Small intestine (tissue), 7 donors: ENCODE results near the gene HCFC1. TPM values are rescaled to one million over a fixed set of nuclear protein-coding genes. Genes with fewer than 3 reads are reported as not detected.

Experiments used
- DNase-seq, 2 donors: peaks; one replicate each; pipeline versions ENCODE4 v3.0.0 to v3.0.0-alpha.2; 2013
- FAIRE-seq: peaks from 2 replicates; lab custom pipeline; 2012; peaks lifted over from hg19 to GRCh38; lab: Jason Lieb, UNC
- H3K27ac ChIP-seq, 3 donors: one replicate each; pipeline ENCODE4 v1.5.1; 2013; ENCODE audit warnings: low read length in 2 of 3, mild to moderate bottlenecking in 2 of 3, control low read depth in 1 of 3, inconsistent platforms in 1 of 3, low read depth in 1 of 3, moderate library complexity in 1 of 3
- H3K27me3 ChIP-seq, 3 donors: one replicate each; pipeline ENCODE4 v1.6.1; 2013; ENCODE audit warnings: low read length in 3 of 3, inconsistent platforms in 1 of 3; ENCODE audit not compliant: control insufficient read depth in 3 of 3, insufficient read depth in 3 of 3
- H3K36me3 ChIP-seq, 3 donors: one replicate each; pipeline ENCODE4 v1.6.1; 2013; ENCODE audit warnings: low read length in 3 of 3, inconsistent platforms in 1 of 3, low read depth in 1 of 3, mild to moderate bottlenecking in 1 of 3, moderate library complexity in 1 of 3; ENCODE audit not compliant: control insufficient read depth in 3 of 3, insufficient read depth in 2 of 3
- H3K4me1 ChIP-seq, 3 donors: one replicate each; pipeline ENCODE4 v1.6.1; 2013; ENCODE audit warnings: low read length in 2 of 3, inconsistent platforms in 1 of 3, low read depth in 1 of 3, mild to moderate bottlenecking in 1 of 3, moderate library complexity in 1 of 3; ENCODE audit not compliant: control insufficient read depth in 3 of 3, insufficient read depth in 2 of 3
- H3K4me3 ChIP-seq, 3 donors: one replicate each; pipeline ENCODE4 v1.5.1; 2013; ENCODE audit warnings: low read length in 3 of 3, control low read depth in 1 of 3, inconsistent platforms in 1 of 3, low read depth in 1 of 3, mild to moderate bottlenecking in 1 of 3, moderate library complexity in 1 of 3
- H3K9me3 ChIP-seq, 2 donors: one replicate each; pipeline ENCODE4 v1.6.1; 2013; ENCODE audit warnings: low read depth in 1 of 2, low read length in 1 of 2; ENCODE audit not compliant: control insufficient read depth in 2 of 2, insufficient read depth in 1 of 2
- WGBS, 3 donors: extraction: QIAGEN DNeasy Blood & Tissue Kit; methylation state at CpG; one replicate each; pipeline ENCODE4 v1.1.7; 2013; 5-methylcytosine and 5-hydroxymethylcytosine counted together
- polyA plus RNA-seq, 4 donors: library from polyadenylated mRNA; stranded (reverse) in 3 of 4; unstranded in 1 of 4; fragments of 200-250 nt in 3 of 4; fragments of 120-200 nt in 1 of 4; gene quantifications; one replicate each; pipeline versions ENCODE4 v1.2.1 to v1.2.3, GENCODE V29; 2013
- donor health status: healthy with polysubstance abuse.
- donor health status: control.
- donor health status: control.
- donor health status: Bipolar disorder and iron deficiency.
- donor health status: healthy.

Gene HCFC1
- polyA plus RNA-seq, 4 donors: 7.6 to 32.9 (median 19.5) TPM

DNA sequence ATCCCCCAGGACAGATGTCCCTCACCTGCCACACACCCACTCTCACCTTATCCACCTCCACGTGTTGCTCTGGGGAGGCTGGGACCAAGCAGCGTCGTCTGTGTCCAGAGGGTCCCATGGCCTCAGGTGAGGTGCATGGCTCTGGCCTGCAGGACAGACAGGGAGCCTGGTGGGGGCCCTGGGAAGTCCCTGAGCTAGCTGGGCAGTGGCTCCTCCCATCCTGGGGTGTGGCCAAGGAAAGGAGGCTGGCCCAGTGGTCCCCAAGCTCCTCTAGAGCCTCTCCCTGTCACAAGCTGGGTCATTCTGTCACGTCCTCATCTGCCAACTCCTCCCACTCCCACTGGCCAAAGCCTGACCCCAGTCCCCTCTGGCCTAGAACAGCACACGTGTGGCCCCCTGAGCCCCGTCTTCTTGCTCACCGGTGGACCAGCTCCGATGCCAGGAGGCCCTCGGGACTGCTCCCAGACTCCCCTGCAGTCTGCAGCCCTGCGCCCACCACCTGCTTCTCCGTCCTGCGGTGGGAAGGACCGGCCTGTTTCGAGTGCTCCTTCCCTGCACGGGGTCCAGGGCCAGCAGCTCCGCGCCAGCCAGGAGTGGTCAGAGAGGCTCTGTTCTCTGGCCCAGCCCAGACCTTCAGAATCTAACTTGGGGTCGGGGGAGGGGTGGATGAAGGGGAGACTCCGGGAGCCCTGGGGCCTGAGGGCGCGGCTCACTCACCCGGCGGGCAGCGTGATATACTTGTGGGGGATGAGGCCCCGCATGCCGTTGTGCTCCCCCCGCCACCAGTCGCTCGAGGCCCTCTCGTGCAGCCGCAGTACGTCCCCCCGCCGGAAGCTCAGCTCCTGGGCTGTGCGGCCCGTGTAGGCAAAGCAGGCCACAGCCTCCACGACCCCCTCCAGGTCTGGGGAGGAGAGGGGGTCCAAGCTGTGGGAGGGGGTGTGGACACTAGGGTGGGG is 62.3 kb downstream of the HCFC1 start:
- Histone ChIP-seq H3K27ac (no peak overlapping the region), H3K4me3 (no peak overlapping the region), H3K9me3 (no peaks in the 10 kb centered on the region), H3K36me3 (peaks cover 0 to 19% (median 2%) of the 10 kb centered on the region in 3 donors), H3K27me3 (no peaks in the 10 kb centered on the region), H3K4me1 (no peaks in the 10 kb centered on the region)
- no peak for DNase-seq
- no peak for FAIRE-seq
- WGBS, 3 donors: 79 to 92% (median 86%) methylated on average over 22 to 37 of the region's 37 CpGs

DNA sequence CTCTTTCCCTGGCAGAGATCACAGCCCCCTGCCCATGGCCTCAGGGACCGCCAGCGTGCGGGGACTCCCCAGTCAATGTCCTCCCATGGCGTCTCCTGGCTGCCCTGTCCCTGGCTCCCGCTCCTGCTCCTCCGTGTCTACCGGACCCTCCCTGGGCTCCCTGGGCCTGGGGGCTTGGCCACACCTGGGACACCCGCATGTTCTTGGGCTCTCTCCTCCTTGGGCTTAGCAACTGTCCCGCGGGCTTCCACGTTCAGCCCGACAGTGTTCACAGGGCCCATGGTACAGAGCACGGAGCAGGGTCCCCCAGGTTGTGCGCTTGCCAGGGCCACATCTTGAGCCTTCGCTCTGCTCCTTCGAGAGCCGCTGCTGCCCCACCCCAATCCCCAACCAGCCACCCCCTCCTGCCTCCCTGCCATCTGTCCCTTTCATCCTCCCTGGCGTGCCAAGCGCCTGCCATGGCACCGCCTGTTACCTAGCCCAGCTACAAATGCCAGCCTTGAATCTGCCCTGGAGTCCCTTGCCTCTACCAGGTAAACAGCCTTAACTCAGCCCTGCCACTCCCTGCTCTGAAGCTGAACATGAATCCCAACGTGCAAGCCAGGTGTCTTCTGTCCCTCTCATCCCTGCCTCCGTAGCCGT is 63.3 kb downstream of the HCFC1 start:
- no peaks in the 10 kb centered on the region for H3K9me3 ChIP-seq
- peaks cover 0 to 17% (median 2%) of the 10 kb centered on the region in 3 donors for H3K36me3 ChIP-seq
- FAIRE-seq (no peak), DNase-seq (no peak)
- no peak overlapping the region for H3K27ac ChIP-seq
- WGBS, 3 donors: 84 to 92% (median 87%) methylated on average over 17 to 23 of the region's 23 CpGs
- H3K4me3 ChIP-seq: no peak overlapping the region
- peaks cover 0 to 4% (median 0%) of the 10 kb centered on the region in 3 donors for H3K4me1 ChIP-seq
- H3K27me3 ChIP-seq: no peaks in the 10 kb centered on the region

DNA sequence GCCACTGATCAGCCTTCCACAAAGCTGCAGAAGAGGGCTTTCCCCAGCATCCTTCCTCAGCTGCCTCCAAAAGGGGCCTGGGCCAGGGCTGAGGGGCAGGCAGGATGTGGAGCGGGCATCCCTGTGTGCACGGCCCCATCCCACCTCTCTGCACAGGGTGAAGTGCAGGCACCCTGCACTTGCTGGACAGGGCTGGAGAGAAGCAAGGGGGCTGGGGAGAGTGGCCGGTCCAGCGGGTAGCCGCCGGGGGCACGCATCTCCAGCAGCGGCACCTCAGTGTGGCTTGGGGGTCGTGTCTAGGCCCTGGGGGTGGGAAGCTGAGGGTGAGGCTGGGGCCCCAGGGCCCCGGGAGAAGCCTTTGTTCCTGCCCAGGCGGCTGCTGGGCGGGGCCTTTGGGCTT is 64.2 kb downstream of the HCFC1 start:
- Histone ChIP-seq H3K27ac (no peak overlapping the region), H3K36me3 (peaks cover 0 to 16% (median 2%) of the 10 kb centered on the region in 3 donors), H3K9me3 (no peaks in the 10 kb centered on the region), H3K4me1 (peaks cover 0 to 4% (median 0%) of the 10 kb centered on the region in 3 donors), H3K27me3 (no peaks in the 10 kb centered on the region), H3K4me3 (no peak overlapping the region)
- WGBS, 3 donors: 76 to 100% (median 82%) methylated on average over 7 to 12 of the region's 12 CpGs
- DNase-seq: no peak
- no peak for FAIRE-seq

DNA sequence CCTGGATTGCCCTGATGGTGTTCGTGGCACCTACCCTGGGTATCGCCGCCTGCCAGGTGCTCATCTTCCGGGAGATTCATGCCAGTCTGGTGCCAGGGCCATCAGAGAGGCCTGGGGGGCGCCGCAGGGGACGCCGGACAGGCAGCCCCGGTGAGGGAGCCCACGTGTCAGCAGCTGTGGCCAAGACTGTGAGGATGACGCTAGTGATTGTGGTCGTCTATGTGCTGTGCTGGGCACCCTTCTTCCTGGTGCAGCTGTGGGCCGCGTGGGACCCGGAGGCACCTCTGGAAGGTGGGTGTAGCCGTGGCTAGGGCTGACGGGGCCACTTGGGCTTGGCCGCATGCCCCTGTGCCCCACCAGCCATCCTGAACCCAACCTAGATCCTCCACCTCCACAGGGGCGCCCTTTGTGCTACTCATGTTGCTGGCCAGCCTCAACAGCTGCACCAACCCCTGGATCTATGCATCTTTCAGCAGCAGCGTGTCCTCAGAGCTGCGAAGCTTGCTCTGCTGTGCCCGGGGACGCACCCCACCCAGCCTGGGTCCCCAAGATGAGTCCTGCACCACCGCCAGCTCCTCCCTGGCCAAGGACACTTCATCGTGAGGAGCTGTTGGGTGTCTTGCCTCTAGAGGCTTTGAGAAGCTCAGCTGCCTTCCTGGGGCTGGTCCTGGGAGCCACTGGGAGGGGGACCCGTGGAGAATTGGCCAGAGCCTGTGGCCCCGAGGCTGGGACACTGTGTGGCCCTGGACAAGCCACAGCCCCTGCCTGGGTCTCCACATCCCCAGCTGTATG is 65.3 kb downstream of the HCFC1 start:
- DNase-seq (no peak), FAIRE-seq (no peak)
- Histone ChIP-seq H3K36me3 (peaks cover 0 to 13% (median 2%) of the 10 kb centered on the region in 3 donors), H3K4me1 (peaks cover 0 to 4% (median 0%) of the 10 kb centered on the region in 3 donors), H3K9me3 (no peaks in the 10 kb centered on the region), H3K4me3 (no peak overlapping the region), H3K27me3 (no peaks in the 10 kb centered on the region), H3K27ac (no peak overlapping the region)
- WGBS, 3 donors: 61 to 76% (median 65%) methylated on average over 14 to 27 of the region's 27 CpGs

DNA sequence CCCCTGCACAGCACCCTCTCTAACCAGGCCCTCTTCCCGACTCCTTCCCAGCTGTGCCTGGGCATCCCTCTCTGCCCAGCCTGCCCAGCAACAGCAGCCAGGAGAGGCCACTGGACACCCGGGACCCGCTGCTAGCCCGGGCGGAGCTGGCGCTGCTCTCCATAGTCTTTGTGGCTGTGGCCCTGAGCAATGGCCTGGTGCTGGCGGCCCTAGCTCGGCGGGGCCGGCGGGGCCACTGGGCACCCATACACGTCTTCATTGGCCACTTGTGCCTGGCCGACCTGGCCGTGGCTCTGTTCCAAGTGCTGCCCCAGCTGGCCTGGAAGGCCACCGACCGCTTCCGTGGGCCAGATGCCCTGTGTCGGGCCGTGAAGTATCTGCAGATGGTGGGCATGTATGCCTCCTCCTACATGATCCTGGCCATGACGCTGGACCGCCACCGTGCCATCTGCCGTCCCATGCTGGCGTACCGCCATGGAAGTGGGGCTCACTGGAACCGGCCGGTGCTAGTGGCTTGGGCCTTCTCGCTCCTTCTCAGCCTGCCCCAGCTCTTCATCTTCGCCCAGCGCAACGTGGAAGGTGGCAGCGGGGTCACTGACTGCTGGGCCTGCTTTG is 66.0 kb downstream of the HCFC1 start:
- FAIRE-seq (no peak), DNase-seq (no peak)
- 83 to 89% (median 85%) methylated on average over 20 to 32 of the region's 32 CpGs for WGBS, 3 donors
- H3K27me3 ChIP-seq: no peaks in the 10 kb centered on the region
- peaks cover 0 to 4% (median 0%) of the 10 kb centered on the region in 3 donors for H3K4me1 ChIP-seq
- H3K9me3 ChIP-seq: no peaks in the 10 kb centered on the region
- peaks cover 0 to 11% (median 2%) of the 10 kb centered on the region in 3 donors for H3K36me3 ChIP-seq
- H3K27ac ChIP-seq: no peak overlapping the region
- no peak overlapping the region for H3K4me3 ChIP-seq

DNA sequence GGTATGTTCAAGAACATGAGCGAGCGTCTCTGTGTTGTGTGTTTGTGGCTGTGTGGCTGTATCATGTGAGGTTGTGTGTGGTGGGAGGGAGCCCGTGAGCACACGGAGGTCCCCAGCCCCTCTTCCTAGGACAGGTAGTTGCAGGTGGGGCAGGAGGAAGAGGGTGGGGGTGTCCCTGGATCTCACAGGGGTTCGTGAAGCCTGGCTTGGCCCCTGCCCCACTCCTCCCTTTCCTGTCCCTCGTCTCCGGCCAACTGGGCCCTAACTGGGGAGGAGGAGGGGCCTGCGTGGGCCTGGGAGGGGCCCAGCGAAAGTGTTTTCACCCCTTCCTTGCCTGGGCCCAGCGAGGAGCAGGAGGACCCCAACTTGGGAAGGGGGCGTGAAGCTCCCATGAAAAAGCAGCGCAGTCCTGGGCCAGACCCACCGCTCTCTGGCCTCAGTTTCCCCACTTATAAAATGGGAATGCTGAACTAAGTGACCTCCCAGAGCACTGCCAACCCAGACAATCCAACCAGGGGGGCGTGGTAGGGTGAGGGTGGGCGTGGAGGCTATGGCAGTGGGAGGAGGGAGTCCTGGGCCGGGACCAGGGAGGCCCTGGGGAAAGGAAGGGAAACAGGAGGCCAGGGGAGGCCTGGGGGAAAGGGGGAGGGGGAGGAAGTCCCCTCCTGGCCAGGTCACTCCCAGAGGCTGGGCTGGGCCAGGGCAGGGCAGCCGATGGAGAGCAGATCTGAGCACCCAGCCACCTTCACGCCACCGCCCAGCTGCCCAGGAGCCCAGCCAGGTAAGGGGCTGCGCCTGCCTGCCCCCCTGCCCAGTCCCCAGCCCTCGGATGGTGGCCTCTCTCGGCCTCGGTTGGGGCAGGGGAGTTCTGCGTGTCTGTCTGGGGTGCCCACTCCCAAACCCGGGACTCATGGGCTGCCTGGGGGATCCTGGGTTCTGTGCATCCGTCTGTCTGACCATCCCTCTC is 67.3 kb downstream of the HCFC1 start, which contains the start of gene AVPR2:
TSS of gene AVPR2 (plus strand) at position 683 of the 967 bp plus-strand sequence. CDS start 473 bp downstream, outside the sequence.
- H3K27ac ChIP-seq: no peak within 1 kb of the TSS
- no peak for FAIRE-seq

More for the DNA sequence above, 67.3 kb downstream of the HCFC1 start, which contains the start of gene AVPR2:
- no peak for DNase-seq
- no peaks in the 10 kb centered on the region for H3K27me3 ChIP-seq
- H3K36me3 ChIP-seq: peaks cover 0 to 5% (median 0%) of the 10 kb centered on the region in 3 donors
- no peaks in the 10 kb centered on the region for H3K9me3 ChIP-seq
- peaks cover 0 to 4% (median 0%) of the 10 kb centered on the region in 3 donors for H3K4me1 ChIP-seq
- 37 to 63% (median 52%) methylated on average over 14 to 24 of the region's 26 CpGs for WGBS, 3 donors
- H3K4me3 ChIP-seq: no peak within 1 kb of the TSS
